NCI-H146 (cell line): Measurements from ENCODE around the gene BCR.
A peak's percentile ranks its signal among the peaks of the same experiment; 100 is the strongest.

ENCODE experiments used
- DNase-seq: peaks from one replicate; lab custom pipeline; 2025; lab: John Stamatoyannopoulos, UW

The BCR gene

GRCh38 chr22:23276656-23277582, 96.6 kb downstream of the BCR start:
- no peak for DNase-seq

- no peak for DNase-seq
Observed at GRCh38 chr22:23277583-23278295, 97.4 kb downstream of the BCR start.

GRCh38 chr22:23278883-23279675, 98.8 kb downstream of the BCR start:
- DNase-seq, result no peak

- no peak for DNase-seq
Observed at GRCh38 chr22:23279781-23280180, 99.5 kb downstream of the BCR start.

GRCh38 chr22:23280356-23281052, 100.2 kb downstream of the BCR start:
- no peak for DNase-seq

- DNase-seq, result no peak
Observed at GRCh38 chr22:23281053-23281405, 100.7 kb downstream of the BCR start.

GRCh38 chr22:23281406-23282088, 101.2 kb downstream of the BCR start:
- peak; percentile 51 for DNase-seq

GRCh38 chr22:23282089-23282501, 101.8 kb downstream of the BCR start:
- DNase-seq, result no peak

- DNase-seq, result no peak
Observed at GRCh38 chr22:23282516-23282915, 102.2 kb downstream of the BCR start.

GRCh38 chr22:23282986-23283385, 102.7 kb downstream of the BCR start:
- no peak for DNase-seq

GRCh38 chr22:23283591-23284503, 103.5 kb downstream of the BCR start:
- DNase-seq, result no peak

GRCh38 chr22:23284504-23285033, 104.3 kb downstream of the BCR start:
- DNase-seq, result no peak

GRCh38 chr22:23285236-23285635, 104.9 kb downstream of the BCR start:
- DNase-seq, result no peak

GRCh38 chr22:23285734-23286133, 105.4 kb downstream of the BCR start:
- DNase-seq, result no peak

- no peak for DNase-seq
Observed at GRCh38 chr22:23286296-23286695, 106.0 kb downstream of the BCR start.

GRCh38 chr22:23287136-23288095, 107.1 kb downstream of the BCR start:
- no peak for DNase-seq

- DNase-seq, result no peak
Observed at GRCh38 chr22:23288301-23289129, 108.2 kb downstream of the BCR start.

- no peak for DNase-seq
Observed at GRCh38 chr22:23289130-23289503, 108.8 kb downstream of the BCR start.
